Calu3 (cell line): ENCODE results near the gene AKAP1. TPM values are rescaled to one million over a fixed set of nuclear protein-coding genes. Genes with fewer than 3 reads are reported as not detected.

Experiments
- BruUV-seq: library from RNA; stranded (reverse); fragments of 400-500 nt; replicated peaks from 2 replicates; lab custom pipeline; 2021; lab: Mats Ljungman, UMichigan
- CTCF ChIA-PET: fragments of 300-600 bp; sonication (Branson Sonifier 250); formaldehyde crosslinking; loops from one replicate; lab custom pipeline; 2022; ENCODE audit warnings: antibody characterized with exemption; lab: Charles Lee
- DNase-seq: peaks from one replicate; pipeline ENCODE4 v3.0.0; 2022
- H3K27ac Mint-ChIP-seq: one replicate; pipeline ENCODE4 v1.8.0; 2022; ENCODE audit warnings: mixed read lengths; ENCODE audit not compliant: unreplicated experiment
- H3K27me3 Mint-ChIP-seq: one replicate; pipeline ENCODE4 v1.8.0; 2022; ENCODE audit warnings: mixed read lengths; ENCODE audit not compliant: unreplicated experiment
- H3K36me3 Mint-ChIP-seq: one replicate; pipeline ENCODE4 v1.8.0; 2022; ENCODE audit warnings: mild to moderate bottlenecking, moderate library complexity, mixed read lengths; ENCODE audit not compliant: insufficient read depth, unreplicated experiment
- H3K4me1 Mint-ChIP-seq: one replicate; pipeline ENCODE4 v1.8.0; 2022; ENCODE audit warnings: mild to moderate bottlenecking, low read depth, mixed read lengths; ENCODE audit not compliant: unreplicated experiment
- H3K4me3 Mint-ChIP-seq: one replicate; pipeline ENCODE4 v1.8.0; 2022; ENCODE audit warnings: mild to moderate bottlenecking, low read depth, moderate library complexity, mixed read lengths; ENCODE audit not compliant: unreplicated experiment
- H3K9me3 Mint-ChIP-seq: one replicate; pipeline ENCODE4 v1.8.0; 2022; ENCODE audit warnings: low read depth, mixed read lengths; ENCODE audit not compliant: unreplicated experiment
- intact Hi-C: fragments of 100-400 bp; cut with micrococcal nuclease; formaldehyde crosslinking; loops from one replicate; pipeline ENCODE4 v1.10.0; 2022; ENCODE audit not compliant: unreplicated experiment
- total RNA-seq: library from RNA; stranded (reverse); gene quantifications from 2 replicates; pipeline ENCODE4 v1.2.3, GENCODE V29; 2022
- TF ChIP-seq, protein P1 (sequence below): fragments of 200-600 bp; IDR thresholded peaks from one replicate; pipeline ENCODE4 v1.8.0; 2022; ENCODE audit warnings: antibody characterized with exemption; ENCODE audit not compliant: unreplicated experiment

AKAP1 gene
- total RNA-seq, 1 experiment from 2014 or later, result 41.4 TPM

DNA sequence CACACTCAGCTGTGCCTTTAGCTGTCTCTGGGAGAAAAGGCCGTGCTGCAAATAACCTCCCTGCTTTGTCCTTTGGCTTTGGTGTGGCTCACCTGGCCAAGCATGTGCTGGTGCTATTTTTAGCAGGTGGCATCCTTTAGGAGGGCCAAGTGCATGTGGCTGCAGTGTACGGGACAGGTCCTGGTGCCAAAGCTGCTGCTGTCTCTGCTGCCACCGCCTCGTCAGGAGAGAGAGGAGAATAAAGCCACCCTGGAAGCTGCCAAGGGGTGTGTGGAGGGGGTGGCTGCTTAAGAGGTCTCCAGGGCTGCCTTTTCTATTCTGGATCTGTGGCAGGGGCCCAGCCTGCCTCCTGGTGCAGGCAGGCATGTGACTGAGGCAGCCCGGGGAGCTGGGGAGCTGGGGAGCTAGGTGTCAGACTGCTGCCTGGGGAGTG lies 6.2 kb downstream of the AKAP1 start:
- no TSS peak for BruUV-seq
- TF ChIP-seq, protein P1, sequence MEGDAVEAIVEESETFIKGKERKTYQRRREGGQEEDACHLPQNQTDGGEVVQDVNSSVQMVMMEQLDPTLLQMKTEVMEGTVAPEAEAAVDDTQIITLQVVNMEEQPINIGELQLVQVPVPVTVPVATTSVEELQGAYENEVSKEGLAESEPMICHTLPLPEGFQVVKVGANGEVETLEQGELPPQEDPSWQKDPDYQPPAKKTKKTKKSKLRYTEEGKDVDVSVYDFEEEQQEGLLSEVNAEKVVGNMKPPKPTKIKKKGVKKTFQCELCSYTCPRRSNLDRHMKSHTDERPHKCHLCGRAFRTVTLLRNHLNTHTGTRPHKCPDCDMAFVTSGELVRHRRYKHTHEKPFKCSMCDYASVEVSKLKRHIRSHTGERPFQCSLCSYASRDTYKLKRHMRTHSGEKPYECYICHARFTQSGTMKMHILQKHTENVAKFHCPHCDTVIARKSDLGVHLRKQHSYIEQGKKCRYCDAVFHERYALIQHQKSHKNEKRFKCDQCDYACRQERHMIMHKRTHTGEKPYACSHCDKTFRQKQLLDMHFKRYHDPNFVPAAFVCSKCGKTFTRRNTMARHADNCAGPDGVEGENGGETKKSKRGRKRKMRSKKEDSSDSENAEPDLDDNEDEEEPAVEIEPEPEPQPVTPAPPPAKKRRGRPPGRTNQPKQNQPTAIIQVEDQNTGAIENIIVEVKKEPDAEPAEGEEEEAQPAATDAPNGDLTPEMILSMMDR, result no peak
- CTCF ChIA-PET, result no interaction called here
- peaks cover 6% of the 10 kb centered on the region for H3K36me3 Mint-ChIP-seq
- no peak for DNase-seq
- no peaks in the 10 kb centered on the region for H3K27me3 Mint-ChIP-seq
- no peaks in the 10 kb centered on the region for H3K9me3 Mint-ChIP-seq
- intact Hi-C loops, result no loop called here
- peaks cover 34% of the 10 kb centered on the region for H3K4me1 Mint-ChIP-seq
- no peak overlapping the region for H3K27ac Mint-ChIP-seq
- H3K4me3 Mint-ChIP-seq, result no peak overlapping the region

DNA sequence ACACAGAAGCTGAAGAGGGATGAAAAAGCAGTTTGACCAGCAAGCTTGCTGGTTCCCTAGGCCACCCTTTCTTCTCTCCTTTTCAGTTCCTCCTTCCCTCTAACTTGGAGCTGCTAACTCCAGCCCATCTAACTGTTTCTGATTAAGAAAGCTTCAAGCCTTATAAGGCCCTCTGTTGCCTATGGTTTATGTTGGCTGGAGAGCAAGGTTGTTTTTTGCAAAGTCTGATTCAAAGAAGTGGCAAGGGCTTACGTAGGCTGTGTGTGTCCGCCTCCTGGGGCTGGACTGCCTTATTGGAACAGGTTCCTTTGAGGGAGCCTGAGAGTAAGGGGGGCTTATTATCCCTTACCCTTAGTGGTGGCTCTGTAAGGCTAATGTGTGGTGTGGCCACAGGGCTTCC lies 7.1 kb downstream of the AKAP1 start:
- Mint-ChIP-seq H3K36me3 (no peaks in the 10 kb centered on the region), H3K4me3 (no peak overlapping the region), H3K27ac (no peak overlapping the region), H3K4me1 (peaks cover 26% of the 10 kb centered on the region), H3K9me3 (no peaks in the 10 kb centered on the region), H3K27me3 (no peaks in the 10 kb centered on the region)
- TF ChIP-seq, protein P1, result no peak
- CTCF ChIA-PET, result no interaction called here
- DNase-seq, result no peak
- intact Hi-C loops, result no loop called here
- no TSS peak for BruUV-seq

DNA sequence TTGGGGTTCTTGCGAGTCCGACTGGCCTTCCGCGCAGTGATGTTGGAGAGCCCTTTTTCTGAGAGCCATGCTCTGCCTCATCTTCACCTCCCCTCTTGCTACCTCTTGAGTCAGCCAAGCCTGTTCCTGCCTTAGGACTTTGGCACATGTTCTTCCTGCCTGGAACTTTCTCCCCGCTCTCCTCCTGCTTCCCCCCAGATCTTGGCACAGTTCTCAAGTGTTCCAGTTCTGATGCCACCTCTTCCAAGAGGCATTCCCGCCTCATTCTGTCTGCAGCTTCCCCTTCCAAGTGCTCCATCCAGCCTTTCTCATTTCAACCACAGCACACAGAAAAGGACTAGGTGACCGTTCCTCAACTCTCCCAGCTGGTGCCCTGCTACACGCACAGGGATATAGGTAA lies 7.7 kb downstream of the AKAP1 start:
- CTCF ChIA-PET, result no interaction called here
- intact Hi-C loops, result no loop called here

DNA sequence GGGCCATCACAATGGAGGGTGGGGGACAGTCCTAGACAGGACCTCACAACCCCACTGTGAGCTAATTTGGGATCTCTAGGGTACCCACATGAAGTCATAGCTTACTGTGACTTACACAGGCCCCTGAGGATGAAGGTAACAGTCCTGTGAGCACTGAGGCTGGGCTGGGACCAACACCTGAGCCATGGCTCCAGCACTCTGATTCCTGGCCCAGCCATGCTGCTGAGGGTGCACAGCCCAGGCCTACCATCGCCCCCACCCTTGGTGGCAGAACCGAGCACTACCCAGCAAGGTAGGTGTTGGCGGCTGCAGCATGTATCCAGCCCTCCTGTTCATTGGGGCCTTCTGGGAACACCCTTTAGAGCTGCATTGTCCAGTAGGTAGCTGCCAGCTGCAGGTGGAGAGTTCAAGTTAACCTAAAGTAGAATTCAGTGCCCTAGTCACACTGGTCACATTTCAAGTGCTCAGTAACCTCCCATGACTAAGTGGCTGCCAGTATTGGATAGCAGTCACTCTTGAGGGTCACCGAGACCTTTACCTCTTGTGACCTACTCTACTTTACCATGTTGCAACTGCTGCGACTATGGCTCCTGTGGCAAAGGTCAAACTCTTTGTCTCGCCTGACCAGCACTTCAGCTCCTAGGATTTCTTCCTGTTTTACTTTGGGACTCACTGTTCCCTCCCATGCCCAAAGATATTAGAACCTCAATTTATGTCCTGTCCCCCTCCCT lies 11.6 kb downstream of the AKAP1 start:
- no TSS peak for BruUV-seq
- TF ChIP-seq, protein P1, result no peak
- no peak for DNase-seq
- Mint-ChIP-seq H3K9me3 (no peaks in the 10 kb centered on the region), H3K36me3 (peaks cover 5% of the 10 kb centered on the region), H3K4me1 (peaks cover 21% of the 10 kb centered on the region), H3K4me3 (no peak overlapping the region), H3K27me3 (no peaks in the 10 kb centered on the region), H3K27ac (no peak overlapping the region)
- CTCF ChIA-PET, result interaction anchor here (0.6 to 0.7 kb wide), 2 partner anchors 10 to 62 kb away, joined by 3 to 4 read pairs; no protein-coding TSS in a partner anchor
- intact Hi-C loops, result no loop called here

More for the DNA sequence above, 7.7 kb downstream of the AKAP1 start:
- DNase-seq, result no peak
- no peaks in the 10 kb centered on the region for H3K36me3 Mint-ChIP-seq
- H3K4me3 Mint-ChIP-seq, result no peak overlapping the region
- H3K9me3 Mint-ChIP-seq, result no peaks in the 10 kb centered on the region
- peaks cover 20% of the 10 kb centered on the region for H3K4me1 Mint-ChIP-seq
- no TSS peak for BruUV-seq
- H3K27me3 Mint-ChIP-seq, result no peaks in the 10 kb centered on the region
- TF ChIP-seq, protein P1, result no peak
- no peak overlapping the region for H3K27ac Mint-ChIP-seq
